GM12865 (cell line): ENCODE measurements around the gene EIF2B1.
"Not testable (repeated sequence)": the region's sequence is repeated elsewhere in the genome, so short reads cannot be mapped to it uniquely, and the experiment has no call there.

Source experiments
- DNase-seq: peaks from one replicate; pipeline ENCODE4 v3.0.0; 2010; ENCODE audit warnings: low read depth
- H3K4me3 ChIP-seq: 2 replicates; pipeline ENCODE4 v1.5.1; 2011; ENCODE audit warnings: mild to moderate bottlenecking, low read depth, low read length, control low read depth
- CTCF ChIP-seq: IDR thresholded peaks from 2 replicates; pipeline ENCODE4 v1.5.1; 2011; ENCODE audit warnings: low read length, control low read depth, low read depth, inconsistent platforms; ENCODE audit not compliant: insufficient read depth; ENCODE audit errors: missing control alignments

The EIF2B1 gene

GRCh38 chr12:123621101-123621500 lies 12.4 kb downstream of the EIF2B1 start:
- no peak for DNase-seq
- H3K4me3 ChIP-seq = no peak overlapping the region
- no peak for TF ChIP-seq CTCF

- TF ChIP-seq CTCF = no peak
- H3K4me3 ChIP-seq = no peak overlapping the region
- no peak for DNase-seq
These were observed 15.9 kb downstream of the EIF2B1 start for GRCh38 chr12:123617580-123617979.

GRCh38 chr12:123617144-123617543 lies 16.3 kb downstream of the EIF2B1 start:
- H3K4me3 ChIP-seq = no peak overlapping the region
- no peak for TF ChIP-seq CTCF
- no peak for DNase-seq

- no peak for DNase-seq
- no peak for TF ChIP-seq CTCF
- no peak overlapping the region for H3K4me3 ChIP-seq
These were observed 19.0 kb downstream of the EIF2B1 start for GRCh38 chr12:123614531-123614930.

GRCh38 chr12:123614110-123614509 lies 19.4 kb downstream of the EIF2B1 start:
- no peak for TF ChIP-seq CTCF
- no peak overlapping the region for H3K4me3 ChIP-seq
- no peak for DNase-seq

GRCh38 chr12:123608182-123608581 lies 25.3 kb downstream of the EIF2B1 start:
- TF ChIP-seq CTCF = no peak
- no peak for DNase-seq
- H3K4me3 ChIP-seq = no peak overlapping the region

- DNase-seq = no peak
- TF ChIP-seq CTCF = no peak
- no peak overlapping the region for H3K4me3 ChIP-seq
These were observed 25.7 kb downstream of the EIF2B1 start for GRCh38 chr12:123607756-123608155.

- not testable (repeated sequence) for H3K4me3 ChIP-seq, DNase-seq
These were observed 30.0 kb downstream of the EIF2B1 start for GRCh38 chr12:123603495-123603894.
